ENCODE results near the gene THYN1.
A peak's percentile ranks its signal among the peaks of the same experiment; 100 is the strongest.

THYN1 gene

DNA sequence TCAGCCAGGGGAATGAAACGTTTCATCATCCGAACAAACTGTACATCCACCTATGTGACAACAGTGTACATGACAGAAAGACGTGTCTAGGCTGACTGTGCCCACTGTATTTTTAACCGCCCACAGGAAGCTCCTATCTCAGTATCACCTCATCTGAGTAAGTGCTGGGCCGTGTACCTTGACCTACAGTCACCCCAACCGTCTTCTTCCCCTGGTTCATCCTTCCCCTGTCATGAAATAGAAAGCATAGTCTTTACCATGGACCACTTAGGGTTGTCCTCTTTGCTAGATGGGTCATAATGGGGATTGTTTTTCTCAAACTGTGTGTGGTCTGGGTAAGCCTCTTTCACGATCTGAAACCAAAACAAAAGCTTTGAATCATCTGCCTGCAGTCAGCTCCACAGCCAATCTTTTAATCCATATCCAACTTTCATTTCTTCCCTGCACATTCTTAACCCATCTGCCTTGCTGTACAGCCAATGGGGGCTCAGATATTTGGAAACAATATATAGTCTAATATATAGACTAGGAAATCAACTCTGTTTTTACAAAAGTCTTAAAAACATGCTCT, 4.2 kb downstream of the THYN1 start:
- no peak for DNase-seq (ENCODE audit: low read depth in 2 of 2)

DNA sequence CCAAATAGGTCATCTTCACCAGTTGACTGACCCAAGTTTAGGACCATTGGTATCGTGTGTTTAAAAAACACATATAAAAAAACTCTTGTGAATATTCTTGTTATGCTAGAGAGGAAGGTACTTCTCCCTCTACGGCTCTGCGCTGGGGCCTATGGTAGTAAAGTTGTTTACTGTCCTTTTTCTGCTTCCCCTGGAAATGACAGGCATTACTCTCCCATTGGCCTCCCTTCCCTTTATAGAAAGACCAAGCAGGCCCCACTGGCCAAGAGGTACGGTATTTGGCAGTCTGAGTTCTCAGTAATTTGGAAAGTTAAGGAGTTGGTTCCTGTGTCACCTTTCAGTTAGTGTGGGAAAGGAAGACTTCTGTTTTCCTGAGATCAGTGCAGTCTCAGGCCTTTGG, 6.5 kb downstream of the THYN1 start:
- no peak for DNase-seq (ENCODE audit: low read depth in 2 of 2)

DNA sequence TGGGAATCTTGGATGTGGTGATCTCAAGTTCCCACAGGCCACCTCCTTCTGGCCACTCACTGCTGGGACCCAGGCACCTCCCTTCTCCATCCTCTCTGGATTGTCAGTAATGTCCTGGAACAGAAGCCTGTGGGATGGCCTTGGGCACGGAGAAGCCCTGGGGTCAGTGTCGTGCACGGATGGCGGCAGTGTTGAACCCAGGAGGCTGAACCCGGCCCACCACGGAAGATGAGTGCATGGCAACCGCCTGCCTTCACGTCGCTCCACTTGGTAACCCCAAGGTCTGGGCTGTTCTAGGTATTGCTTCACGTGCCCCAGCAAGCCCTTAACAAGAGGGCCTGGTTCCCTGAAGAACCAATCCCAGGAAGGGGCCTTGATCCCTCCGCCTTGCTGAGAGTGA, 7.1 kb downstream of the THYN1 start:
- no peak for DNase-seq (ENCODE audit: low read depth in 2 of 2)

DNA sequence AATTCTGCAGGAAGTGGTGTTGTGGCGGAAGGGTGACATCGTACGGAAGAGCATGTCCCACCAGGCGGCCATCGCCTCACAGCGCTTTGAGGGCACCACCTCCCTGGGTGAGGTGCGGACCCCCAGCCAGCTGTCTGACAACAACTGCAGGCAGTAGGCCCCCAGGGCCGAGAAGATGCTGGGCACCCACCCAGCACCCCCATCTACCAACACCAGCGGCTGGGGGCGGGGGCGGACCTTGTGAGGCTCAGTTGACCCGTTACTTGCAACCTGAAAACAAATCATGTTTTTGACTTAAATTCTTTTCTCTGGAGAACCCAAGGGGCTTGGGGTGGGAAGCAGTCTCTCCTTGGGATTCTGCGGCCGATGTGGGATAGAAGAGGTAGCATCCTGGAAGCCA, 7.7 kb downstream of the THYN1 start:
- DNase-seq (ENCODE audit: low read depth in 2 of 2) = no peak

DNA sequence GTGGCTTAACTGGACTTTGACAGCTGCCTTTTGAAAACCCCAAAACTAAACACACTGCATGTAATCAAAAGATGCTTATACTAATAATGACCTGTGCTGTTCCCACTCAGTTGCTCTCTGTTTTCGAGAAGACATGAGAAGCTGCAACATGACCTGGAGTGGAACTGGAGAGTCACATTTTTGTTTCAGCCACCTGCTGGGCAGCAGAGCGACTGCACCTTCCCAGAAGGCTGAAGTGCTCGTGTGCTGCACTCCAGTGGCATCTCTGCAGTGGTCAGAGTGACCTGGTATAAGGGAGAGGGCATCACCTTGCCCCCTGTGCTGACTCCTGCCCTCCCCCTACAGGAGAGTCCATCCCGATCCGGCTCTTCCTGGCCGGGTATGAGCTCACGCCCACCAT, 8.6 kb downstream of the THYN1 start:
- no peak for DNase-seq (ENCODE audit: low read depth in 2 of 2)

DNA sequence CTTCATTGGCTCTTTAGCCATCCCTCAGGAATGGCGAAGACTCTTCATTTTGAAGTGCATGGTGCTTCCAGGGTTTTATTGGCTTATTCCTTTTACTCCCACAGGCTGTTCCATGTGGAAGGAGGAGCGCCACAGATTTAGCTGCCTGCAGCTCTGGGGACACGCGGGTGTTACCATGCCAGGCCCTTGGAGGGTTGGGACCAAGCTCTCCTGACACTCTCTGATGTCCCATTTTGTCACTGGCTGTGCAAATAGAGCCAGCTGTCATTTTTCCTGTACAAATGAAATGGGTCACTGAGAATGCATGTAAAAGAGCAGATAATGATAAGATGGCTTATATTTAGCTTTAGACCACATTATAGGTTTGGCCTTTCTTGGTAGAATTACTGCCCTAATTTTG, 9.2 kb downstream of the THYN1 start:
- no peak for DNase-seq (ENCODE audit: low read depth in 2 of 2)

DNA sequence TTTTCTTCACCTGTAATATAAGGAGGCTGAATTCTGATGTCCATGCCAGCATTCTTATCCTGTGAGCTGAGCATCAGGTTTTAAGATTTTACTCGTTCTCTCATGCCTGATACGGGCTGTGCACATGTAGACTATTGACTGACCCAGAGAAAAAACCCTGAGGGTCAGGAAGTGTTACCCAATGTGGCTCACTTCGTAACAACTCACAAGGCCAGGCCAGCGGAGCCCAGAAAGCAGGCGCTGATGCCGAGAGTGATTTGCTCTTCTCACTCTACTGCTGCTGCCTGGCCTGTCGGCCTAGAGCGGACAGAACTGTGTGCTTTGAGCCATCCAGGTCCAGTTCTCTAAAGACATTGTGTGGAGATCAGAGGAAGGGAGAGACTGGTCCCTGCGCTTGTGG, 10.8 kb downstream of the THYN1 start:
- DNase-seq (ENCODE audit: low read depth in 2 of 2) = no peak

DNA sequence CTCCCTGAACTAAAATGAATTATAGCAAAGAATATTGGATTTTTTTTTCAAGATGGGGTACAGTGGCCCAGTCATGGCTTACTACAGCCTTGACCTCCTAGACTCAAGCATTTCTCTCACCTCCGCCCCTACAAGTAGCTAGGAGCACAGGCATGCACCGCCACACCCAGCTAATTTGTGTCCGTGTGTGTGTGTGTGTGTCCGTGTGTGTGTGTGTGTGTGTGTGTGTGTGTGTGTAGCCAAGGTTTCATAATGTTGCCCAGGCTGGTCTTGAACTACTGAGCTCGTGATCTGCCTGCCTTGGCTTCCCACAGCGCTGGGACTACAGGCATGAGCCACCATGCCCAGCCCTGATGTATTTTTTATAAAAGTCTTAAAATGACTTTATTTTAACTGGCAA, 12.6 kb downstream of the THYN1 start:
- DNase-seq (ENCODE audit: low read depth in 2 of 2) = no peak

DNA sequence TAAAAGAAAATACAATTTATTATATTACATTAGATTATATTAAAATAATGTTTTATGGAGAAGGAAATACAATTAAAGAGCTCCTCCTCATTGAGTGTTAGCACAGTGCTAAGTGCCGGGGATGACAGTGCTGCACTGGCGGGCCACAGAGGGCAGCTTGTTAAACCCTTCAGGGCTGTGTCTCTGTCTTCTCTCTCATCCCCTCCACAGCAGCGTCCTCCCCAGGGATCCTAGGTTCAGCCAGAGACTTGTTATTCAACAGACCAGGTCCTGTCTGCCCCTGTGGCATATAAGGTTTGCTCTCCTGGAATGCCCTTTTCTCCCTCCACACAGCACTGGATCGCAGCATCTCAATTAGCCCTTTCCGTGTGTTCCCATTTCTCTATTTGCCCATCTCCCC, 14.2 kb downstream of the THYN1 start:
- no peak for DNase-seq (ENCODE audit: low read depth in 2 of 2)

DNA sequence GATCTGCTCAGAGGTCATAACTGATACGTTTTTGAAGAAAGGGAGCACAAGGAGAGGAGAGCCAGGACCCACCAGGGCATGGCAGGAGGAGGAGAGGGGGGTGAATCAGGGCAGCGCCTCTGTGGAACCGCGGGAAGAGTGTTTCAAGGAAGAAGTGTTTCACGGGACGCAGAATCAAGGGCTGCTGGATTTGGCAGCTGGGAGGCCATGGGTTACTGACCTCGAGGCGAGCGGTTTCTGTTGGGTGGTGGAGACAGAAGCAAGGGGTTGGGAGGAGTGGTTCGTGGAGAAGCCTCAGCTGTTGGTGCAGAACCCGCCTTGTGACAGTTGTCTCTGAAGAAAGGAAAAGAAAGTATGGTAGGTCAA, 15.6 kb downstream of the THYN1 start:
- DNase-seq (ENCODE audit: low read depth in 2 of 2) = no peak

DNA sequence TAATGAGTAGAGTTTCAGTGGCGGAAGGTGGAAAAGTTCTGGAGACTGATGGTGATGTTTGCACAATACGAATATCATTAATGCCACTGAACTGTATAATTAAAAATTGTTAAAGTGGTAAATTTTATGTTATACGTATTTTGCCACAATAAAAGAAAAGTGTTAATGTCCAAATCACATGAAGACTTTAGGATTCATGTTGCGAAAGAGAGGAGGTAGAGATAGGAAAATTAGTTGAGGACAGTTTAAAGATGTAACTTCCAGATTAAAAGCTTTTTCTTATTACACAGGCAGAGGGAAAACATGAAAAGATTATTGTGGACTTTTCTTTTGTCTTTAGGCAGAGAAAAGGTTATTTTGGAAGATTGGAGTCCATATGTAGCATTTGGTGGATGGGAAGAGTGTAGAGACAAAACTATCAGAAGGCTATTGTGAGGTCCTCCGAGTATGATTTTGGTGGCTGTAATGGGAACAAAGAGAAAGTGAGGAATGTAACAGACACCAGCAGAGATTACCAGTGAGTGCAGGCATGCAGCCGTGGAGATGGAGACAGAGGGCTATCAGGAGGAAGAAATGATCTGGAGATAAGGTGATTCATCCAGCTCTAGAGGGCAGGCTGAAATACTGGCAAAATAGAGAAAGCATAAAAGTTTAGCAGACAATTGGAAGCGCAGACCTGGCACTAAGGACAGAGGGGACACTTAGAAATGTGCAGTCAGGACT, 16.2 kb downstream of the THYN1 start:
- DNase-seq (ENCODE audit: low read depth in 2 of 2) = no peak

DNA sequence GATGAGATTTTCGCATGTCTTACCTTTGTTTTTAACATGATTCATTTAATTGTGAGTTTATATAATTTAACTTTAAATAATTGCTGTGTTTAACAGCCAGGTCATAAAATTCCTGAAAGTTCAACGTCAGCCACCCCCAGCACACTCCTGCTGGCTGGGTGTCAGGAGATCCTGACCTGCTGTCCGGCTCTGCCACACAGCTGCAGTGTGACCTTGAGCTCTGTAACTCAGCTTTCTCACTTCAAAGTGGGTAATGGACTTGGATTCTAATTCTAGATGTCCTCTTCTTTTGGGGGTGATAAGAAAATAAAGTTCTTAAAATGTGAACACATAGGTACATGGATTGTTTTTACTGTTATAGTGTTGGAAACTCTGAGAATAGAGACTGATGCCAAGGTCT, 17.8 kb downstream of the THYN1 start:
- no peak for DNase-seq (ENCODE audit: low read depth in 2 of 2)

DNA sequence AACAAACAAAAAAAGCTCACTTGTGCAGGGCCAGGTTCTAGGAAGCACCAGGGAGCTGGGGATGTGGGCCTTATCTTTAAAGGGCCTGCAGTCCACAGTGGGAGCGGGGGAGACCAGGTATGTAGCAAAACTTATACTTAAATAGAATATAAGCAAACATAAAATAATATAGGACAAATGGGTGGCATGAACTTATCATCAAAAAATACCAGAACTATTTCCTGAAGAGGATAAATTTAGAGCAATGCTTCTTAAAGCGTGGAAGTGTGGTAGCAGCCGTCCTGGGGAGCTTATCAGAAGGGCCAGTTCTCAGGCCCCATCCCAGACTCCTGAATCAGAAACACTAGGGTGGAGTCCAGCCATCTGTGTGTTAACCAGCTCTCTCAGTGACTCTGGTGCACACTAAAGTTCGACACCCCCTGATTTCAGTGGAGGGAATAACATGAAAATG, 19.4 kb downstream of the THYN1 start:
- DNase-seq (ENCODE audit: low read depth in 2 of 2) = no peak

DNA sequence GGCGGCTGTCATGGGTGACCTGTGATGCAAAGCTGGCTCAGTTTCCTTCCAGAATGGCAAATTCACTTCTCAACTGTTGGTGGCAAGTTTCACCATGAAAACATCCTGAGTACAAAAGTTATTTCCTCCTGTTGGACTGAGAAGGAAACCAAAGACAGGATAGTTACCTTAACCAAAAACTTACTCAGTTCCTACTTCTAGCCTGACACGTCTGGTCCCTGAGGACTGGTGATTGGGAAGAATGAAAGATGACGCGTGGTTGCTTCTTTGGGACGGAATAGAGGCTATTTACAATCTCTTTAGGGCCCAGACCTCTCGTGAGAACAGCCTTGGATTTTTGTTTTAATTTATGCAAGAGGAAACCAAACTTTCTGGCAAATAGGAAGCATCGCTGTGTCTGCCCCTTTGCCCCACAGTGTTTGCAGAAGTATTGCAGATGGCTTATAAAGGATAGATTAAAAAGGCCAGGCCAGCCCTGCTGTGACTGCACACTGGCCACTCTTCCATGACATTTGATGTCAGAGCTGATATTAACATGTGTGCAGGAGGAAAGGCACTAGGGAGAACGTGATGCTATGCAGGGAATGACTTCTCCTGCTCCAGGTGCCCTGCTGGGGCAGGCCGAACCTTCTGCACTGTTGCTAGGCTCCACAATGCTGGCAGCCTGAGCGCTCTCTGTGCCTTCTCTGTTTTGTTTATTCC, 21.0 kb downstream of the THYN1 start:
- DNase-seq (ENCODE audit: low read depth in 2 of 2) = no peak

DNA sequence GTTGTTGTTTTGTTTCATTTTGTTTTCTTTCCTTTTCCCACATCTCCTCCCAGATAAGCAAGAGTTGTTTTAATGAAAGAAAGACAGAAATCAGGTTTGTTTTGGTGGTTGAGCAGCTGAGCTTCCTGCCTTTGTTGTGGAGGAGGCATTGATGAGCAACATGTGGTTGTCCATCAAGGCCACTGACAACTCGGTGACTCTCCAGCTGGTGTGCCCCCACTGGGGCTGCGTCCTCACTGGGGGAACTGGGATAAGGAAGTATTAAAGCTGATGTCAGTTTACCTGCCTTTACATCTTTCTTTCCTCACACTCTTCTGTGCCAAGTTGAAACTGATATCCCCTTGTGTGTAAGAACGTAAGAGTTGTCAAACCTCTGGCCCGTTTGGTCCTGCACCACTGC, 22.8 kb downstream of the THYN1 start:
- no peak for DNase-seq (ENCODE audit: low read depth in 2 of 2)

DNA sequence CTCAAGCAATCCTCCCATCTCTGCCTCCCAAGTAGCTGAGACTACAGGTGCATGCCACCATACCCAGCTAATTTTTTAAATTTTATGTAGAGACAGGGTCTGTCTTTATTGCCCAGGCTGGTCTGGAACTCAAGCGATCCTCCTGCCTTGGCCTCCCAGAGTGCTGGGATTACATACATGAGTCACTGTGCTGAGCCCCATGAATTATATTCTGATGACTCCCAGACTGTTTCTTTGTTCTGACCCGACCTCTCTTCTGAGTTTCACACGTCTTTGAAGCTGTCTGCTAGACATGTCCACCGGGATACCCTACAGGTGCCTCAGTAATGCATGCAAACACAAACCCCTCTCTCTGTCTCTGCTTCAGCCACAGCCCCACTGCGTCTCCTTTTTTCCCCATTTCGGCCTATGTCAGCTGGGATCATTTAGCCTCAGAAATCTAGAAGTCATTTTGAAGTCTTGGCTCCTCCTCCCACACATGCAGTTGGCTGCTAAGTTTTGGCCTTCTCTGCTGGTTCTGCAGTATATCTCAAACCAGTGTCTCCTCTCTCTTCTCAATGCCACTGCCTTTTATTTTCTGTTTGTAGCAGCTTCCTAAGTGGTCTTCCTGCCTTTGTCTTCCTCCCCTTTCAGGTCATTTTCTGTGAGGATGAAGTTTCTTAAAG, 23.9 kb downstream of the THYN1 start:
- no peak for DNase-seq (ENCODE audit: low read depth in 2 of 2)

DNA sequence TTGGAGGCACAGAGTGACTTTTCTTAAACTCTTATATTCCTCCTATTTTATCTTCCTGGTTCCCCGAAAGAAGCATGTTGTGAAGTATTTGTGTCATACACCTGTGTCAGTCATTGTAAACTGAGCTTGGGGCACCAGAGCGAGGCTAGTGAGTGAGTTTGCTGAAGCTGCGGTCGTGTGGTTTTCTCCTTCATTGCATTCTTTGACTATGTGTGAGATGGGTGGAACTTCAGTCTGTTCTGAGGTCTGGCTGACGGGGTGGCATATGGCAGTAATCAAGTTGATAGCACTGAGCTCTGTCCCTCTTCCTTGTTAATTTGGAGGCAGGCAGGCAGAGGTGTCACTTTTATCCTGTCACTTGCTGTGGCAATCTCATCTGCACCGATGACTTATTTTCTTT, 24.5 kb downstream of the THYN1 start:
- peak; percentile 20 to 27 for DNase-seq (ENCODE audit: low read depth in 2 of 2)

DNA sequence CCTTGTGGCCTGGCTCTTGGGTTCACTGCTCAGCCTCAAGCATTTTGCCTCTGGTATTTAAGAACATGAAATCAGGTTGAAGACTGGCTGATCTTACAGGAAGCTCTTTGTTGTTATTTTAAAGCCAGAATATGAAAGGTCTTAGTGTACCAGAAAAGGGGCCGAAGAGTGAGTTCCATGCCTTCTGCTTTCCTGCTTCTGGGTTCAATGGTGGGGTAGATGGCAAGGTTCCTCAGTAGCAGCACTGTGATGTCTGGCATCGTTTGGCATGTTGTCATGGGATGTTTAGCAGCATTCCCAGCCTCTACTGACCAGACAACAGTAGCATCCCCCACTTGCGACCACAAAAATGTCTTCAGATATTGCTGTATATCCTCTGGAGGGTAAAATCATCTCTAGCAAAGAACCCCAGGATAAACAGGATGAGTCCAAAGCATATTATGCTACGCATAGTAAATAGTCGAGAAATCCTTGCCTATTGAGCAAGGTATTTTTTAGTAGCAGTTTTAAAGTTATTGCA, 26.3 kb downstream of the THYN1 start:
- DNase-seq (ENCODE audit: low read depth in 2 of 2) = no peak

DNA sequence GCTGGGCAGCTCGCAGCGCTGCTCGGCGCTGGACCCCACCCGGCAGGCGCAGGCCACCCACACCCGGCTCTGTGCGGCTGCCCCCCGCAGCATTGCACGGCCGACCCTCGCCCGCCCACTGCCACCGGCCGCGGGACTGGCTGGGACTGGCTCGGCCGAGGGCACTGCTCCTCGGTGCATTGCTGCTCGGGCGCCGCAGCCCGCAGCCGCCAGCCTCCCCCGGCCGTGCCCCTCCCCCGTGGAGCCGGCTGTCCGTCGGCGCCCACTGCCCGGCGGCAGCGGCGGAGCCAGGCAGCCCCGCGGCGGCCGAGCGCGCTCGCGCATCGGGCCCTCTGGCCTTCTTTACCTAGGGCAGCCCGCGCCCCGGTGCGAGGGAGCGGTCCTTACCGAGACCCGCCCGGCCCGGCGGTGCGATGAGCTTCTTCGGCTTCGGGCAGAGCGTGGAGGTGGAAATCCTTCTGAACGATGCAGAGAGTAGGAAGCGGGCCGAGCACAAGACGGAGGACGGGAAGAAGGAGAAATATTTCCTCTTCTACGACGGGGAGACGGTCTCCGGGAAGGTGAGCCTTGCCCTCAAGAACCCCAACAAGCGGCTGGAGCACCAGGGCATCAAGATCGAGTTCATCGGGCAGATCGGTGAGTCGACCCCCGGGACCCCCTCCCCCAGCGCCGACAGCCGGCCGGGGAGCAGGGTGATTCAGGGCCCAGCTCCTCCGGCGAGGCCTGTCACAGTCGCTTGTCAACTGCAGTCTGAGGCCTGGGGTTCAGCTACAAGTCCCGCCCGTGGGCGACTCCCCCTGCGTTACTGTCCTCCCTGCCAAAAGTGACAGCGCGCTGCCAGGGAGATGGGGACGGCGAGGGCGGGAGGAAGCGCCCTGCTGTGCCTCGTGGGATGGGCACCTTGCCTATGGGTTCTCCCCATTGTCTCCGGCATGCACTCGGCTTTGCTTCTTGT, 28.2 kb downstream of the THYN1 start:
- peak; percentile 34 to 43 for DNase-seq (ENCODE audit: low read depth in 2 of 2)

DNA sequence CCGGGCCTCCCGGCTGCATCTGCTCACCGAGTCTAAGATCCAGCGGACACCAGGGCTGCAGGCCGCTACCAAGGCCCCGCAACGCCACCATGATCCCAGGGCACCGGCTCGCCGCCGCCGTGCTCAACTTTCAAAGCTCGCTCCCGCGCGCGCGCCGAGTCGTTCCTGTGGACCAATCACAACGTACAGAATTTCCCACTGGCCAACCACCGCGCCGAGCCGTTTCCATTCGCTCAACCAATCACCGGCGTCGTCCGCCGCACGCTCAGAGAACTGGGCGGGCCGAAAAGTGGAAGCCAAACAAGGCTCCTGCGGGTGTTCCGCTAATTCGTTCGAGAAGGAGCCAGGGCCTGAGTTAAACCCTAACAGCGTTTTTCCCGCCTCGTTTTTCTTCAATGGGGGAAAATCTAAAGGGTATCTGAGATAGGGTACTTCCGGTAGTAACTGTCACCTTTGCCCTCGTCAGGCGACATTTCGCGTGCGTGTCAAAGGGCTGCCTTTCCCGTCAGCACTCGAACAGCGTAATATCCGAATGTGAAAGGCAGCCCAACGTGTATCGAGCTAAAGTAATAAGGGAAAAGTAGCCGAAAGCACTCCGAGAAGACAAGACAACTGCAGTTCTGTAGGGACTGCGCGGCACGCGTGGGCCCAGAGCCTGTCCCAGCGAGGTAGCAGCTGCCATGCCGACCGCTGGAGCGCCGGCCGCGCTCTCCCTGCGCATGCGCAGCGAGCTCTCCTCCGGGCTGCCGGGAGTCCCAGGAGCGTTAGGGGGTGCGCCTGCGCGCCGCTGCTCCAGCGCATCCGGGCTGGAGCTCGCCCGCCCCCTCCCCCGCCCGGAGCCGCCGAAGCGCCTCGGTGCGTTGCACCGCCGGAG, 29.1 kb downstream of the THYN1 start, which contains the start of the genes NCAPD3 and VPS26B:
NCAPD3 (minus strand) TSS at position 132 of the 874 bp plus-strand sequence; CDS start at position 91, 41 bp downstream.
VPS26B (plus strand) TSS at position 836 of the 874 bp plus-strand sequence. CDS start 452 bp downstream, outside the sequence.
- peak; percentile 93 to 94 for DNase-seq (ENCODE audit: low read depth in 2 of 2)
